CD4-positive, alpha-beta memory T cell (primary cell): ENCODE results near the gene CXCL16. TPM values are rescaled to one million over a fixed set of nuclear protein-coding genes. Genes with fewer than 3 reads are reported as not detected.

ENCODE experiments used
- CTCF ChIA-PET: fragments of 350-600 bp; sonication (Branson Sonifier 250); formaldehyde crosslinking; loops from one replicate; lab custom pipeline; 2021; ENCODE audit warnings: inconsistent platforms; ENCODE audit not compliant: partially characterized antibody; lab: Charles Lee
- POLR2A ChIA-PET: fragments of 350-600 bp; sonication (Branson Sonifier 250); formaldehyde crosslinking; loops from one replicate; lab custom pipeline; 2021; ENCODE audit not compliant: partially characterized antibody; lab: Charles Lee
- DNase-seq, 5 donors: peaks; one replicate each; pipeline versions ENCODE4 v3.0.0 to v3.0.0-alpha.2; 2020 to 2022; ENCODE audit warnings: mixed read lengths in 1 of 5
- H3K27ac ChIP-seq: one replicate; pipeline ENCODE4 v1.7.0; 2013; ENCODE audit warnings: low read depth, low read length
- H3K27me3 ChIP-seq: 2 replicates; pipeline ENCODE4 v1.7.0; 2013; ENCODE audit warnings: mild to moderate bottlenecking, low read length, moderate library complexity; ENCODE audit not compliant: insufficient read depth
- H3K36me3 ChIP-seq: 2 replicates; pipeline ENCODE4 v1.7.0; 2013; ENCODE audit warnings: mild to moderate bottlenecking, low read length, moderate library complexity; ENCODE audit not compliant: insufficient read depth
- H3K4me1 ChIP-seq: 2 replicates; pipeline ENCODE4 v1.7.0; 2013; ENCODE audit warnings: mild to moderate bottlenecking, low read length, moderate library complexity; ENCODE audit not compliant: insufficient read depth
- H3K4me3 ChIP-seq, 2 donors: one replicate each; pipeline ENCODE4 v1.7.0; 2013; ENCODE audit warnings: low read length in 2 of 2, mild to moderate bottlenecking in 1 of 2
- H3K9me3 ChIP-seq, 2 donors: one replicate each; pipeline ENCODE4 v1.7.0; 2013; ENCODE audit warnings: low read length in 2 of 2, control low read depth in 1 of 2; ENCODE audit not compliant: control insufficient read depth in 1 of 2
- H3K27ac Mint-ChIP-seq, 7 donors: one replicate each; pipeline ENCODE4 v1.8.0; 2020 to 2021; ENCODE audit warnings: mixed read lengths in 7 of 7, mild to moderate bottlenecking in 6 of 7, inconsistent platforms in 3 of 7, moderate library complexity in 3 of 7
- H3K27me3 Mint-ChIP-seq, 2 donors: one replicate each; pipeline ENCODE4 v1.8.0; 2020 to 2021; ENCODE audit warnings: mixed read lengths in 2 of 2
- H3K36me3 Mint-ChIP-seq, 2 donors: one replicate each; pipeline ENCODE4 v1.8.0; 2020 to 2021; ENCODE audit warnings: mixed read lengths in 2 of 2, inconsistent platforms in 1 of 2, mild to moderate bottlenecking in 1 of 2
- H3K4me1 Mint-ChIP-seq, 4 donors: one replicate each; pipeline ENCODE4 v1.8.0; 2020 to 2021; ENCODE audit warnings: mixed read lengths in 4 of 4, mild to moderate bottlenecking in 1 of 4
- H3K4me3 Mint-ChIP-seq, 8 donors: one replicate each; pipeline ENCODE4 v1.8.0; 2020 to 2021; ENCODE audit warnings: mixed read lengths in 8 of 8, mild to moderate bottlenecking in 7 of 8, moderate library complexity in 6 of 8, inconsistent platforms in 3 of 8
- H3K9me3 Mint-ChIP-seq, 8 donors: one replicate each; pipeline ENCODE4 v1.8.0; 2020 to 2021; ENCODE audit warnings: mixed read lengths in 8 of 8, mild to moderate bottlenecking in 5 of 8, inconsistent platforms in 3 of 8, moderate library complexity in 1 of 8
- intact Hi-C: fragments of 100-400 bp; cut with micrococcal nuclease; formaldehyde crosslinking; loops from one replicate; pipeline ENCODE4 v1.15.1; 2023
- polyA plus RNA-seq, 2 donors: library from polyadenylated mRNA; unstranded; fragments of 300-500 nt; fragmentation: Illumina TruSeq; gene quantifications; one replicate each; pipeline ENCODE4 v1.2.3, GENCODE V29; 2021
- total RNA-seq, 2 experiments: library from RNA; stranded (reverse); gene quantifications; one replicate each; pipeline ENCODE4 v1.2.3, GENCODE V29; 2021

Gene CXCL16
- total and polyA plus RNA-seq, 4 experiments from 2014 or later, result 1.8 to 3.8 (median 3.3) TPM

- POLR2A ChIA-PET, result interaction anchor here (1.4 kb wide), 1 partner anchor 54 kb away, joined by 5 read pairs; no protein-coding TSS in a partner anchor
Measured at GRCh38 chr17:4735876-4736651, 3.7 kb downstream of the CXCL16 start.

GRCh38 chr17:4734857-4735475, 4.8 kb downstream of the CXCL16 start:
- Mint-ChIP-seq H3K4me1 (peaks cover 14 to 43% (median 24%) of the 10 kb centered on the region in 4 donors), H3K36me3 (peaks cover 0 to 4% of the 10 kb centered on the region in 2 donors), H3K9me3 (no peaks in the 10 kb centered on the region), H3K27ac (no peak overlapping the region), H3K27me3 (peaks cover 0 to 3% of the 10 kb centered on the region in 2 donors), H3K4me3 (peak overlapping the region in 1 of 8 donors; percentile 43)
- Histone ChIP-seq H3K36me3 (peaks cover 4% of the 10 kb centered on the region), H3K27ac (no peak overlapping the region), H3K4me1 (peaks cover 30% of the 10 kb centered on the region), H3K9me3 (no peaks in the 10 kb centered on the region), H3K27me3 (no peaks in the 10 kb centered on the region), H3K4me3 (no peak overlapping the region)
- ChIA-PET CTCF (interaction anchor here (1.2 to 2.1 kb wide), 3 partner anchors 25 to 55 kb away, joined by 3 to 12 read pairs (median 4); no protein-coding TSS in a partner anchor), POLR2A (interaction anchor here (1.1 to 1.3 kb wide), 2 partner anchors 13 to 23 kb away, joined by 4 to 5 read pairs; no protein-coding TSS in a partner anchor)
- DNase-seq, result no peak
- intact Hi-C loops, result loop anchor here (5.0 kb wide), 1 partner anchor 207 kb away; the partner anchor contains the start of genes RNF167 and SLC25A11

More at GRCh38 chr17:4735876-4736651, 3.7 kb downstream of the CXCL16 start:
- Mint-ChIP-seq H3K27ac (peak overlapping the region in 3 of 7 donors; percentile 31 to 66 (median 38)), H3K9me3 (no peaks in the 10 kb centered on the region), H3K4me3 (peak overlapping the region in 2 of 8 donors; percentile 15 to 57), H3K27me3 (peaks cover 0 to 3% of the 10 kb centered on the region in 2 donors), H3K4me1 (peaks cover 15 to 41% (median 23%) of the 10 kb centered on the region in 4 donors), H3K36me3 (peaks cover 0 to 4% of the 10 kb centered on the region in 2 donors)
- Histone ChIP-seq H3K36me3 (peaks cover 4% of the 10 kb centered on the region), H3K27ac (no peak overlapping the region), H3K27me3 (no peaks in the 10 kb centered on the region), H3K9me3 (no peaks in the 10 kb centered on the region), H3K4me3 (no peak overlapping the region), H3K4me1 (peaks cover 32% of the 10 kb centered on the region)
- intact Hi-C loops, result no loop called here
- DNase-seq, result no peak
- CTCF ChIA-PET, result interaction anchor here (1.0 to 2.1 kb wide), 3 partner anchors 25 to 54 kb away, joined by 3 to 12 read pairs (median 4); partner anchors contain the start of gene ARRB2

- no peaks in the 10 kb centered on the region for H3K9me3 ChIP-seq
- Mint-ChIP-seq H3K27ac (peak overlapping the region in 1 of 7 donors; percentile 90), H3K4me1 (peaks cover 9 to 32% (median 16%) of the 10 kb centered on the region in 4 donors), H3K27me3 (no peaks in the 10 kb centered on the region), H3K4me3 (peak overlapping the region in 2 of 8 donors; percentile 51 to 67), H3K36me3 (peaks cover 0 to 4% of the 10 kb centered on the region in 2 donors), H3K9me3 (no peaks in the 10 kb centered on the region)
- no peak for DNase-seq
- intact Hi-C loops, result loop anchor here (5.0 kb wide), 1 partner anchor 209 kb away; the partner anchor contains the start of genes RNF167 and SLC25A11
- POLR2A ChIA-PET, result interaction anchor here (3.9 kb wide), 1 partner anchor 20 kb away, joined by 52 read pairs; the partner anchor contains the start of gene ARRB2
- CTCF ChIA-PET, result interaction anchor here (1.1 to 3.1 kb wide), 6 partner anchors 18 to 149 kb away, joined by 3 to 28 read pairs (median 10); partner anchors contain the start of genes ARRB2 and GLTPD2
- H3K36me3 ChIP-seq, result peaks cover 4% of the 10 kb centered on the region
- H3K27me3 ChIP-seq, result no peaks in the 10 kb centered on the region
- H3K4me3 ChIP-seq, result no peak overlapping the region
- no peak overlapping the region for H3K27ac ChIP-seq
- peaks cover 18% of the 10 kb centered on the region for H3K4me1 ChIP-seq
Measured at GRCh38 chr17:4733073-4733531, 6.6 kb downstream of the CXCL16 start.

- Histone ChIP-seq H3K36me3 (peaks cover 4% of the 10 kb centered on the region), H3K4me3 (no peak overlapping the region), H3K9me3 (no peaks in the 10 kb centered on the region), H3K27ac (no peak overlapping the region), H3K27me3 (no peaks in the 10 kb centered on the region), H3K4me1 (peaks cover 17% of the 10 kb centered on the region)
- H3K27ac Mint-ChIP-seq, result no peak overlapping the region
- intact Hi-C loops, result no loop called here
- H3K4me3 Mint-ChIP-seq, result no peak overlapping the region
- CTCF ChIA-PET, result no interaction called here
- no peak for DNase-seq
- H3K4me1 Mint-ChIP-seq, result peaks cover 9 to 26% (median 16%) of the 10 kb centered on the region in 4 donors
- POLR2A ChIA-PET, result interaction anchor here (1.1 kb wide), 1 partner anchor 17 kb away, joined by 3 read pairs; no protein-coding TSS in a partner anchor
- H3K9me3 Mint-ChIP-seq, result no peaks in the 10 kb centered on the region
- peaks cover 0 to 4% of the 10 kb centered on the region in 2 donors for H3K36me3 Mint-ChIP-seq
- H3K27me3 Mint-ChIP-seq, result no peaks in the 10 kb centered on the region
Measured at GRCh38 chr17:4728124-4728523, 11.6 kb downstream of the CXCL16 start.

- no peak overlapping the region for H3K27ac ChIP-seq
Measured at GRCh38 chr17:4725646-4726310, 13.9 kb downstream of the CXCL16 start.

GRCh38 chr17:4724650-4725049, 15.1 kb downstream of the CXCL16 start:
- Histone ChIP-seq H3K9me3 (no peaks in the 10 kb centered on the region), H3K27me3 (no peaks in the 10 kb centered on the region), H3K4me3 (no peak overlapping the region), H3K27ac (no peak overlapping the region), H3K4me1 (no peaks in the 10 kb centered on the region), H3K36me3 (peaks cover 14% of the 10 kb centered on the region)
- Mint-ChIP-seq H3K9me3 (no peaks in the 10 kb centered on the region), H3K27me3 (no peaks in the 10 kb centered on the region), H3K4me1 (peaks cover 0 to 15% (median 2%) of the 10 kb centered on the region in 4 donors), H3K27ac (no peak overlapping the region), H3K4me3 (no peak overlapping the region), H3K36me3 (peaks cover 19 to 20% of the 10 kb centered on the region in 2 donors)
- DNase-seq, result no peak
- ChIA-PET POLR2A (interaction anchor here (0.5 to 1.1 kb wide), 4 partner anchors 9 to 240 kb away, joined by 3 to 5 read pairs (median 3); partner anchors contain the start of gene ARRB2), CTCF (no interaction called here)
- intact Hi-C loops, result no loop called here

More at GRCh38 chr17:4725646-4726310, 13.9 kb downstream of the CXCL16 start:
- H3K4me3 ChIP-seq, result no peak overlapping the region
- no peaks in the 10 kb centered on the region for H3K27me3 Mint-ChIP-seq
- CTCF ChIA-PET, result interaction anchor here (1.7 kb wide), 1 partner anchor 173 kb away, joined by 5 read pairs; the partner anchor contains the start of gene C17orf107
- H3K4me1 Mint-ChIP-seq, result peaks cover 4 to 19% (median 6%) of the 10 kb centered on the region in 4 donors
- peaks cover 4% of the 10 kb centered on the region for H3K4me1 ChIP-seq
- no peaks in the 10 kb centered on the region for H3K27me3 ChIP-seq
- H3K36me3 Mint-ChIP-seq, result peaks cover 9 to 12% of the 10 kb centered on the region in 2 donors
- no peak for DNase-seq
- H3K4me3 Mint-ChIP-seq, result no peak overlapping the region
- intact Hi-C loops, result no loop called here
- POLR2A ChIA-PET, result no interaction called here
- peaks cover 4% of the 10 kb centered on the region for H3K36me3 ChIP-seq
- H3K9me3 ChIP-seq, result no peaks in the 10 kb centered on the region
- H3K9me3 Mint-ChIP-seq, result no peaks in the 10 kb centered on the region
- H3K27ac Mint-ChIP-seq, result no peak overlapping the region
